ENCODE data around the gene DNAH17.

The DNAH17 gene

GRCh38 chr17:78387977-78388941 lies 188.9 kb downstream of the DNAH17 start:
- Histone ChIP-seq H3K27me3 (ENCODE audit: control insufficient read depth, low read length) (no peaks in the 10 kb centered on the region), H3K9me2 (replicated peaks; ENCODE audit: control insufficient read depth, low read length) (no peaks in the 10 kb centered on the region), H3K36me3 (ENCODE audit: control insufficient read depth, low read length) (peaks cover 10% of the 10 kb centered on the region), H3K4me1 (ENCODE audit: control insufficient read depth, low read length) (peaks cover 55% of the 10 kb centered on the region), H3K27ac (ENCODE audit: low read depth, low read length) (peak overlapping the region; percentile 10; the same call in 1 of the 2 replicates), H3F3A (ENCODE audit: control insufficient read depth, insufficient read depth) (no peaks in the 10 kb centered on the region), H3K4me2 (ENCODE audit: low read length) (peak overlapping the region; percentile 38), H3K4me3 (ENCODE audit: low read length) (peak overlapping the region; percentile 30), H3K79me2 (ENCODE audit: control insufficient read depth, low read length) (peaks cover 93% of the 10 kb centered on the region), H3K9me3 (ENCODE audit: control insufficient read depth, insufficient read depth, low read length) (no peaks in the 10 kb centered on the region), H4K20me1 (ENCODE audit: control insufficient read depth, insufficient read depth, low read depth, low read length) (peaks cover 15% of the 10 kb centered on the region)
- TF ChIP-seq CTCF (IDR thresholded peaks at IDR 0.05; ENCODE audit: low read depth, low read length, poor library complexity, severe bottlenecking), result no peak
- TF ChIP-seq EZH2phosphoT487 (IDR thresholded peaks at IDR 0.05; ENCODE audit: borderline replicate concordance, low read length), result no peak

GRCh38 chr17:78384479-78385175 lies 192.6 kb downstream of the DNAH17 start:
- H3K4me3 ChIP-seq (ENCODE audit: low read length), result no peak overlapping the region
- TF ChIP-seq EZH2phosphoT487 (IDR thresholded peaks at IDR 0.05; ENCODE audit: borderline replicate concordance, low read length), result no peak
- no peaks in the 10 kb centered on the region for H3K9me3 ChIP-seq (ENCODE audit: control insufficient read depth, insufficient read depth, low read length)
- H3F3A ChIP-seq (ENCODE audit: control insufficient read depth, insufficient read depth), result no peaks in the 10 kb centered on the region
- 0 out of 2 replicates have a peak overlapping the region, but pooled peaks have one; percentile 65 for H3K4me2 ChIP-seq (ENCODE audit: low read length)
- no peak overlapping the region for H3K27ac ChIP-seq (ENCODE audit: low read depth, low read length)
- peaks cover 95% of the 10 kb centered on the region for H3K79me2 ChIP-seq (ENCODE audit: control insufficient read depth, low read length)
- H3K4me1 ChIP-seq (ENCODE audit: control insufficient read depth, low read length), result peaks cover 66% of the 10 kb centered on the region
- H3K9me2 ChIP-seq (replicated peaks; ENCODE audit: control insufficient read depth, low read length), result no peaks in the 10 kb centered on the region
- H3K36me3 ChIP-seq (ENCODE audit: control insufficient read depth, low read length), result peaks cover 19% of the 10 kb centered on the region
- no peaks in the 10 kb centered on the region for H3K27me3 ChIP-seq (ENCODE audit: control insufficient read depth, low read length)
- H4K20me1 ChIP-seq (ENCODE audit: control insufficient read depth, insufficient read depth, low read depth, low read length), result peaks cover 18% of the 10 kb centered on the region

- Histone ChIP-seq H3K27ac (ENCODE audit: low read depth, low read length) (no peak overlapping the region), H3F3A (ENCODE audit: control insufficient read depth, insufficient read depth) (no peaks in the 10 kb centered on the region), H3K4me3 (ENCODE audit: low read length) (no peak overlapping the region), H3K79me2 (ENCODE audit: control insufficient read depth, low read length) (peaks cover 97% of the 10 kb centered on the region), H3K9me2 (replicated peaks; ENCODE audit: control insufficient read depth, low read length) (no peaks in the 10 kb centered on the region), H3K27me3 (ENCODE audit: control insufficient read depth, low read length) (no peaks in the 10 kb centered on the region), H3K4me1 (ENCODE audit: control insufficient read depth, low read length) (peaks cover 73% of the 10 kb centered on the region), H3K4me2 (ENCODE audit: low read length) (peak overlapping the region; percentile 13; the same call in 1 of the 2 replicates), H4K20me1 (ENCODE audit: control insufficient read depth, insufficient read depth, low read depth, low read length) (peaks cover 21% of the 10 kb centered on the region), H3K36me3 (ENCODE audit: control insufficient read depth, low read length) (peaks cover 21% of the 10 kb centered on the region), H3K9me3 (ENCODE audit: control insufficient read depth, insufficient read depth, low read length) (no peaks in the 10 kb centered on the region)
- TF ChIP-seq CTCF (IDR thresholded peaks at IDR 0.05; ENCODE audit: low read depth, low read length, poor library complexity, severe bottlenecking) (no peak), EZH2phosphoT487 (IDR thresholded peaks at IDR 0.05; ENCODE audit: borderline replicate concordance, low read length) (no peak)
These were observed 193.3 kb downstream of the DNAH17 start for GRCh38 chr17:78383725-78384471.

Measured in DOHH2 (cell line).